H1 (cell line): Measurements from ENCODE around the gene C5orf46. TPM values are rescaled to one million over a fixed set of nuclear protein-coding genes. Genes with fewer than 3 reads are reported as not detected.
"Not testable (repeated sequence)": the region's sequence is repeated elsewhere in the genome, so short reads cannot be mapped to it uniquely, and the experiment has no call there.

Experiments
- CTCF ChIA-PET: fragments of 300-600 bp; sonication (Branson Sonifier 250); formaldehyde crosslinking; loops from one replicate; lab custom pipeline; 2021; ENCODE audit not compliant: partially characterized antibody; lab: Charles Lee
- POLR2A ChIA-PET: fragments of 300-600 bp; sonication (Branson Sonifier 250); formaldehyde crosslinking; loops from one replicate; lab custom pipeline; 2021; ENCODE audit warnings: inconsistent platforms; ENCODE audit not compliant: partially characterized antibody; lab: Charles Lee
- DNase-seq, 2 experiments: peaks; one replicate each; pipeline versions ENCODE4 v3.0.0 to v3.0.0-alpha.2; 2010 to 2022; ENCODE audit warnings: low spot score in 2 of 2, low read depth in 1 of 2, mixed read lengths in 1 of 2
- FAIRE-seq: peaks from 2 replicates; lab custom pipeline; 2011; peaks lifted over from hg19 to GRCh38; lab: Jason Lieb, UNC
- H2AFZ ChIP-seq: 2 replicates; pipeline ENCODE4 v1.8.1; 2012; ENCODE audit warnings: low read length, inconsistent platforms
- H2AK5ac ChIP-seq: 2 replicates; pipeline ENCODE4 v1.6.1; 2013; ENCODE audit warnings: low read depth, low read length
- H2BK120ac ChIP-seq: replicated peaks from 2 replicates; pipeline ENCODE3; 2013; ENCODE audit warnings: low read depth, low read length, inconsistent platforms
- H2BK12ac ChIP-seq: 2 replicates; pipeline ENCODE4 v1.6.1; 2013; ENCODE audit warnings: low read depth, low read length
- H2BK15ac ChIP-seq: 2 replicates; pipeline ENCODE4 v1.6.1; 2013; ENCODE audit warnings: low read length
- H2BK20ac ChIP-seq: 2 replicates; pipeline ENCODE4 v1.6.1; 2013; ENCODE audit warnings: low read length
- H2BK5ac ChIP-seq: 2 replicates; pipeline ENCODE4 v1.6.1; 2013; ENCODE audit warnings: low read depth, low read length
- H3K14ac ChIP-seq: 2 replicates; pipeline ENCODE4 v1.6.1; 2013; ENCODE audit warnings: inconsistent platforms; ENCODE audit not compliant: insufficient read length
- H3K18ac ChIP-seq: 2 replicates; pipeline ENCODE4 v1.6.1; 2013; ENCODE audit warnings: low read length; ENCODE audit errors: extremely low read depth
- H3K23ac ChIP-seq: 2 replicates; pipeline ENCODE4 v1.6.1; 2013; ENCODE audit warnings: inconsistent platforms; ENCODE audit not compliant: insufficient read length
- H3K23me2 ChIP-seq: 2 replicates; pipeline ENCODE4 v1.6.1; 2013; ENCODE audit warnings: low read depth, low read length
- H3K27ac ChIP-seq: 2 replicates; pipeline ENCODE4 v1.6.1; 2011; ENCODE audit warnings: low read depth, low read length, inconsistent platforms
- H3K27me3 ChIP-seq, 4 experiments: replicated peaks in 1 of 4; 1 replicate in 1 of 4; 2 replicates in 3 of 4; pipeline versions ENCODE4 v1.6.1 to v1.8.1; 2011 to 2013; ENCODE audit warnings: low read length in 3 of 4, mild to moderate bottlenecking in 3 of 4, inconsistent platforms in 2 of 4, mixed read lengths in 2 of 4, moderate library complexity in 1 of 4; ENCODE audit not compliant: control insufficient read depth in 3 of 4, insufficient read depth in 3 of 4; ENCODE audit errors: extremely low read depth in 1 of 4
- H3K36me3 ChIP-seq, 4 experiments: 2 replicates each; pipeline versions ENCODE4 v1.6.1 to v1.8.1; 2011 to 2013; ENCODE audit warnings: mild to moderate bottlenecking in 4 of 4, low read length in 3 of 4, moderate library complexity in 2 of 4, control low read depth in 1 of 4, inconsistent platforms in 1 of 4; ENCODE audit not compliant: insufficient read depth in 4 of 4, control insufficient read depth in 2 of 4
- H3K4ac ChIP-seq: replicated peaks from 2 replicates; pipeline ENCODE3; 2013; ENCODE audit warnings: low read length, low read depth, mixed read lengths, inconsistent platforms; ENCODE audit not compliant: insufficient read length
- H3K4me1 ChIP-seq, 4 experiments: replicated peaks in 1 of 4; 1 replicate in 1 of 4; 2 replicates in 3 of 4; pipeline versions ENCODE4 v1.6.1 to v1.8.1; 2011 to 2013; ENCODE audit warnings: low read length in 3 of 4, inconsistent platforms in 2 of 4, mixed read lengths in 1 of 4; ENCODE audit not compliant: insufficient read depth in 4 of 4, control insufficient read depth in 3 of 4
- H3K4me2 ChIP-seq, 2 experiments: 2 replicates each; pipeline versions ENCODE4 v1.6.1 to v1.8.1; 2011 to 2013; ENCODE audit warnings: low read depth in 2 of 2, low read length in 2 of 2, control low read depth in 1 of 2, inconsistent platforms in 1 of 2, mild to moderate bottlenecking in 1 of 2; ENCODE audit not compliant: insufficient read depth in 1 of 2
- H3K4me3 ChIP-seq, 4 experiments: fragments of 200-600, 300-600 bp in 1 of 4; sonication (generic), shearing (Covaris generic), sonication (Bioruptor Twin) in 1 of 4; 2 replicates each; pipeline versions ENCODE4 v1.5.1 to v1.8.1; 2011 to 2016; ENCODE audit warnings: low read length in 4 of 4, low read depth in 3 of 4, control low read depth in 2 of 4, inconsistent platforms in 2 of 4, mild to moderate bottlenecking in 2 of 4, mixed read lengths in 1 of 4, moderate library complexity in 1 of 4; ENCODE audit not compliant: insufficient read depth in 2 of 4; ENCODE audit errors: extremely low read depth in 1 of 4
- H3K56ac ChIP-seq: replicated peaks from 2 replicates; pipeline ENCODE3; 2013; ENCODE audit warnings: low read depth, mild to moderate bottlenecking, mixed read lengths, low read length, inconsistent platforms; ENCODE audit not compliant: insufficient read length
- H3K79me1 ChIP-seq: 2 replicates; pipeline ENCODE4 v1.6.1; 2013; ENCODE audit warnings: low read depth, low read length, control low read depth
- H3K79me2 ChIP-seq, 2 experiments: 2 replicates each; pipeline versions ENCODE4 v1.6.1 to v1.8.1; 2012 to 2013; ENCODE audit warnings: low read length in 2 of 2, mild to moderate bottlenecking in 2 of 2, inconsistent platforms in 1 of 2; ENCODE audit not compliant: insufficient read depth in 2 of 2, control insufficient read depth in 1 of 2
- H3K9ac ChIP-seq, 4 experiments: replicated peaks in 1 of 4; 1 replicate in 1 of 4; 2 replicates in 3 of 4; pipeline versions ENCODE4 v1.6.1 to v1.8.1; 2011 to 2013; ENCODE audit warnings: low read depth in 3 of 4, low read length in 3 of 4, control low read depth in 2 of 4, mild to moderate bottlenecking in 2 of 4, moderate library complexity in 2 of 4, inconsistent platforms in 1 of 4; ENCODE audit errors: extremely low read depth in 1 of 4
- H3K9me3 ChIP-seq, 2 experiments: 2 replicates each; pipeline versions ENCODE4 v1.6.1 to v1.8.1; 2012 to 2013; ENCODE audit warnings: mild to moderate bottlenecking in 2 of 2, moderate library complexity in 2 of 2, control low read depth in 1 of 2, inconsistent platforms in 1 of 2, low read depth in 1 of 2, low read length in 1 of 2, mixed read lengths in 1 of 2; ENCODE audit not compliant: insufficient read depth in 2 of 2
- H4K20me1 ChIP-seq, 2 experiments: replicated peaks in 1 of 2; 2 replicates each; pipeline versions ENCODE3 to v1.8.1; 2011 to 2013; ENCODE audit warnings: inconsistent platforms in 2 of 2, low read length in 2 of 2, mild to moderate bottlenecking in 1 of 2; ENCODE audit not compliant: insufficient read depth in 2 of 2, control insufficient read depth in 1 of 2
- H4K5ac ChIP-seq: 2 replicates; pipeline ENCODE4 v1.6.1; 2013; ENCODE audit warnings: low read length, low read depth, mixed read lengths, inconsistent platforms; ENCODE audit not compliant: insufficient read length
- H4K8ac ChIP-seq: 2 replicates; pipeline ENCODE4 v1.8.0; 2013; ENCODE audit warnings: mild to moderate bottlenecking, moderate library complexity, low read length, inconsistent platforms; ENCODE audit not compliant: insufficient read depth; ENCODE audit errors: extremely low read depth
- H4K91ac ChIP-seq: replicated peaks from 2 replicates; pipeline ENCODE3; 2013; ENCODE audit warnings: low read length, mixed read lengths, inconsistent platforms; ENCODE audit not compliant: insufficient read length
- ASH2L ChIP-seq: fragments of 200-600, 300-600 bp; sonication (generic); IDR thresholded peaks from one replicate; pipeline ENCODE4 v1.7.1; 2017; ENCODE audit warnings: low read length
- PHF8 ChIP-seq: fragments of 200-600 bp; sonication (generic); conservative IDR thresholded peaks from 2 replicates; pipeline ENCODE4 v1.7.1; 2012; ENCODE audit warnings: low read depth, mild to moderate bottlenecking, inconsistent platforms, low read length, moderate library complexity
- POLR2A ChIP-seq, 2 experiments: IDR thresholded peaks; 1 replicate in 1 of 2; 2 replicates in 1 of 2; pipeline ENCODE4 v1.6.1; 2011; ENCODE audit warnings: low read depth in 2 of 2, low read length in 2 of 2, mild to moderate bottlenecking in 2 of 2; ENCODE audit errors: control extremely low read depth in 1 of 2
- RBBP5 ChIP-seq: IDR thresholded peaks from 2 replicates; pipeline ENCODE4 v1.7.1; 2012; ENCODE audit warnings: low read depth, mild to moderate bottlenecking, inconsistent platforms, low read length, moderate library complexity, borderline replicate concordance
- TAF1 ChIP-seq: IDR thresholded peaks from 2 replicates; pipeline ENCODE4 v1.6.1; 2011; ENCODE audit warnings: mild to moderate bottlenecking, low read depth, low read length
- YY1 ChIP-seq: IDR thresholded peaks from 2 replicates; pipeline ENCODE4 v1.6.1; 2011; ENCODE audit warnings: low read depth, mild to moderate bottlenecking, low read length
- WGBS, 2 experiments: shearing (Covaris generic) in 1 of 2; methylation state at CpG; one replicate each; pipeline versions ENCODE4 v1.1.6 to v1.1.7; 2013 to 2015; ENCODE audit warnings: low lambda C conversion rate in 2 of 2, mixed read lengths in 2 of 2, inconsistent platforms in 1 of 2, low coverage in 1 of 2, missing lambda C conversion rate in 1 of 2; ENCODE audit not compliant: insufficient replicate concordance in 2 of 2, insufficient coverage in 1 of 2, insufficient read length in 1 of 2; ENCODE audit errors: extremely low coverage in 1 of 2, missing lambda C conversion rate in 1 of 2; 5-methylcytosine and 5-hydroxymethylcytosine counted together
- polyA plus RNA-seq, 7 experiments: library from polyadenylated mRNA; depleted of rRNA in 3 of 7; stranded (reverse) in 5 of 7; unstranded in 2 of 7; fragments of >200 nt in 5 of 7; fragments of 200-250 nt in 2 of 7; gene quantifications; 1 replicate in 5 of 7; 2 replicates in 1 of 7; 4 replicates in 1 of 7; pipeline versions ENCODE4 v1.2.1 to v1.2.3, GENCODE V29; 2011 to 2013; ENCODE audit warnings: missing spikeins in 2 of 7, mixed read lengths in 2 of 7
- total RNA-seq: library from RNA; stranded (reverse); fragmentation: NEBNext Ultra II Directional; extraction: Animal tissue kit (Norgen Biotek cat#: 25700); gene quantifications from 2 replicates; pipeline ENCODE4 v1.2.1, GENCODE V29; 2021

Gene C5orf46
- total and polyA plus RNA-seq, 2 of the 8 experiments (the other 6 are each of a cell fraction or from before 2014, with no cell fraction given) = not detected

GRCh38 chr5:147946658-147947274 is 40.4 kb upstream of the C5orf46 start:
- Histone ChIP-seq H3K27ac (peak overlapping the region; percentile 85), H3K4me3 (peak overlapping the region; percentile 44 to 78 (median 52)), H2AFZ (peak overlapping the region; percentile 69), H2BK5ac (peak overlapping the region; percentile 91), H4K8ac (peak overlapping the region; percentile 85; the same call in 1 of the 2 replicates), H2BK12ac (peak overlapping the region; percentile 98), H3K9ac (peak overlapping the region in 3 of 4 experiments; percentile 76 to 96 (median 81); a peak in 6 of 7 replicates), H3K18ac (peak overlapping the region; percentile 41; the same call in 1 of the 2 replicates), H3K4me2 (peak overlapping the region; percentile 53 to 89), H4K5ac (peak overlapping the region; percentile 91)
- H3K79me2 ChIP-seq, H2AK5ac ChIP-seq, H3K4ac ChIP-seq, H2BK20ac ChIP-seq, H3K9me3 ChIP-seq, H2BK120ac ChIP-seq, H3K23me2 ChIP-seq, H3K4me1 ChIP-seq, H4K20me1 ChIP-seq, H3K79me1 ChIP-seq, FAIRE-seq, H2BK15ac ChIP-seq, H3K23ac ChIP-seq, H4K91ac ChIP-seq, H3K14ac ChIP-seq, H3K56ac ChIP-seq, H3K27me3 ChIP-seq, H3K36me3 ChIP-seq: not testable (repeated sequence)
- 40% methylated on average over 25 of the region's 25 CpGs; no CpG with 5 or more reads in 1 of the 2 experiments for WGBS, 2 experiments
- ChIA-PET CTCF (interaction anchor here (0.6 to 0.7 kb wide), 3 partner anchors 77 to 89 kb away, joined by 3 read pairs; no protein-coding TSS in a partner anchor), POLR2A (interaction anchor here (0.6 to 1.7 kb wide), 15 partner anchors 10 to 460 kb away, joined by 3 to 9 read pairs (median 3); partner anchors contain the start of gene JAKMIP2)
- peak in 1 of 2 experiments; percentile 78 for DNase-seq
- TF ChIP-seq TAF1 (peak; percentile 64; the same call in 1 of the 2 replicates), PHF8 (peak; percentile 55), RBBP5 (0 out of 2 replicates have a peak, but pooled peaks have one; percentile 54), POLR2A (IDR thresholded peaks at IDR 0.05; ENCODE audit: control extremely low read depth in 1 of 2, low read depth in 2 of 2, low read length in 2 of 2) (peak; percentile 43 to 51; a peak in 2 of 3 replicates), YY1 (peak; percentile 87), ASH2L (peak; percentile 65)
